Psoas muscle (tissue), 8 donors: ENCODE measurements around the gene TIPRL. TPM values are rescaled to one million over a fixed set of nuclear protein-coding genes. Genes with fewer than 3 reads are reported as not detected.

Experiments used
- ATAC-seq, 4 donors: fragments of 200-7000 bp; cut with Tn5 transposase; one replicate each; pipeline ENCODE4 v1.9.1; 2020; ENCODE audit warnings: moderate library complexity in 3 of 4, mild to moderate bottlenecking in 2 of 4
- DNase-seq, 2 donors: peaks; one replicate each; pipeline ENCODE4 v3.0.0-alpha.2; 2020
- H3K27ac ChIP-seq: fragments of 200-600 bp; one replicate; pipeline ENCODE4 v1.8.0; 2022
- H3K27me3 ChIP-seq, 3 donors: fragments of 200-600 bp in 1 of 3; one replicate each; pipeline versions ENCODE4 v1.6.1 to v1.8.0; 2013 to 2022; ENCODE audit warnings: low read length in 2 of 3, mild to moderate bottlenecking in 2 of 3, moderate library complexity in 1 of 3; ENCODE audit not compliant: insufficient read depth in 3 of 3
- H3K36me3 ChIP-seq, 2 donors: fragments of 200-600 bp in 1 of 2; one replicate each; pipeline versions ENCODE4 v1.6.1 to v1.8.0; 2013 to 2022; ENCODE audit warnings: low read depth in 1 of 2, mild to moderate bottlenecking in 1 of 2, moderate library complexity in 1 of 2; ENCODE audit not compliant: insufficient read depth in 1 of 2
- H3K4me1 ChIP-seq: fragments of 200-600 bp; one replicate; pipeline ENCODE4 v1.8.0; 2022
- H3K4me3 ChIP-seq: fragments of 200-600 bp; one replicate; pipeline ENCODE4 v1.8.0; 2022; ENCODE audit warnings: mild to moderate bottlenecking
- H3K9me3 ChIP-seq: fragments of 200-600 bp; one replicate; pipeline ENCODE4 v1.8.0; 2022
- CTCF ChIP-seq: fragments of 200-600 bp; IDR thresholded peaks from one replicate; pipeline ENCODE4 v1.8.0; 2022; ENCODE audit warnings: antibody characterized with exemption
- WGBS, 3 donors: extraction: QIAGEN DNeasy Blood & Tissue Kit; methylation state at CpG; one replicate each; pipeline versions ENCODE4 v1.1.6 to v1.1.7; 2013; 5-methylcytosine and 5-hydroxymethylcytosine counted together
- intact Hi-C, 2 donors: fragments of 100-400 bp; cut with DNase I; formaldehyde crosslinking; loops; one replicate each; pipeline versions ENCODE4 v1.11.0 to v1.14.2; 2022
- polyA plus RNA-seq, 3 donors: library from polyadenylated mRNA; stranded (reverse); fragments of 200-250 nt; gene quantifications; one replicate each; pipeline ENCODE4 v1.2.3, GENCODE V29; 2013
- total RNA-seq, 4 donors: library from RNA; stranded (reverse); fragmentation: NEBNext Ultra II Directional in 2 of 4; extraction: Animal tissue kit (Norgen Biotek cat#: 25700) in 2 of 4; gene quantifications; one replicate each; pipeline versions ENCODE4 v1.2.1 to v1.2.4, GENCODE V29; 2021 to 2023
- donor health status: healthy with polysubstance abuse.
- donor health status: DM: no; HTN: no; CAD: no; lungs with moderate emphysema.
- donor health status: Bipolar disorder and iron deficiency.
- donor health status: healthy.
- donor health status: DM: yes; HTN: yes; CAD: no.
- donor health status: DM: no; HTN: no; CAD: no.
- donor health status: DM: no; HTN: no; CAD: no.
- donor health status: DM: yes; HTN: yes; CAD: no.

TIPRL gene
- total and polyA plus RNA-seq, 7 donors, result 15.3 to 34.7 (median 30.7) TPM

- H3K27ac ChIP-seq, result no peak overlapping the region
- TF ChIP-seq CTCF, result no peak
- H3K36me3 ChIP-seq, result no peaks in the 10 kb centered on the region
- peaks cover 4% of the 10 kb centered on the region for H3K9me3 ChIP-seq
- intact Hi-C loops, result no loop called here
- no peak overlapping the region for H3K4me3 ChIP-seq
- 50 to 66% (median 53%) methylated on average over 4 of the region's 4 CpGs for WGBS, 3 donors
- no peaks in the 10 kb centered on the region for H3K4me1 ChIP-seq
- peak; percentile 61 to 84 (median 80) for ATAC-seq
- no peaks in the 10 kb centered on the region for H3K27me3 ChIP-seq
- DNase-seq, result no peak
Measured at GRCh38 chr1:168216171-168216570, 37.4 kb downstream of the TIPRL start.

GRCh38 chr1:168217664-168218063 lies 38.9 kb downstream of the TIPRL start:
- no peaks in the 10 kb centered on the region for H3K9me3 ChIP-seq
- no peaks in the 10 kb centered on the region for H3K36me3 ChIP-seq
- no peaks in the 10 kb centered on the region for H3K4me1 ChIP-seq
- H3K4me3 ChIP-seq, result no peak overlapping the region
- no peak overlapping the region for H3K27ac ChIP-seq
- no peak for DNase-seq
- intact Hi-C loops, result no loop called here
- WGBS, 3 donors, result 73 to 93% (median 79%) methylated on average over 4 of the region's 4 CpGs
- no peak for ATAC-seq
- TF ChIP-seq CTCF, result no peak
- H3K27me3 ChIP-seq, result no peaks in the 10 kb centered on the region

- 80 to 83% (median 81%) methylated on average over 4 of the region's 4 CpGs for WGBS, 3 donors
- no peak for ATAC-seq
Measured at GRCh38 chr1:168218658-168219057, 39.9 kb downstream of the TIPRL start.

GRCh38 chr1:168220470-168220871 lies 41.7 kb downstream of the TIPRL start:
- Histone ChIP-seq H3K27ac (no peak overlapping the region), H3K4me1 (no peaks in the 10 kb centered on the region), H3K4me3 (no peak overlapping the region), H3K9me3 (no peaks in the 10 kb centered on the region), H3K36me3 (no peaks in the 10 kb centered on the region), H3K27me3 (no peaks in the 10 kb centered on the region)
- 31 to 46% (median 35%) methylated on average over 6 of the region's 6 CpGs for WGBS, 3 donors
- no peak for TF ChIP-seq CTCF
- ATAC-seq (no peak), DNase-seq (no peak)
- intact Hi-C loops, result no loop called here

More at GRCh38 chr1:168218658-168219057, 39.9 kb downstream of the TIPRL start:
- intact Hi-C loops, result no loop called here
- no peaks in the 10 kb centered on the region for H3K4me1 ChIP-seq
- no peak for TF ChIP-seq CTCF
- no peaks in the 10 kb centered on the region for H3K27me3 ChIP-seq
- H3K4me3 ChIP-seq, result no peak overlapping the region
- DNase-seq, result no peak
- H3K9me3 ChIP-seq, result no peaks in the 10 kb centered on the region
- H3K27ac ChIP-seq, result no peak overlapping the region
- H3K36me3 ChIP-seq, result no peaks in the 10 kb centered on the region

DNA sequence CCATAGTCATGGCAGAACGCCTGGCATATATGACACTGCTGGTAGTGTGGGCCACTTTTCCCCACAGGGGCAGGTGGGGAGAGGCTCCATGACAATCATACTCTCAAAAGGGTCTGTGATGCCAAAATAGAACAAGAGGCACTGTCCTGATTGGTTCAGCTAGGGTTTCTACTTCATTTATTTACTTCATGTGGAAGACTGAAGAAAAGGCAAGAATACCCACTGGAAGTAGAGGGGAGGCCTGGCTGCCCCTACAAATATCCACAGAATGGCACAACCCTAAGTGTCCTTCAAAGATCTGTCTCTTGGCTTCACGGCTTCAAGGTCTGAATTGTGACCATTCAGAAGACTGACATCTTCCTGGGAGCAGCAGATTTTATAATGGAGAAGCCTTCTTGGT lies 42.5 kb downstream of the TIPRL start:
- H3K4me3 ChIP-seq, result no peak overlapping the region
- ATAC-seq (no peak), DNase-seq (no peak)
- 88 to 94% (median 90%) methylated on average over 2 of the region's 2 CpGs for WGBS, 3 donors
- H3K27me3 ChIP-seq, result no peaks in the 10 kb centered on the region
- H3K4me1 ChIP-seq, result no peaks in the 10 kb centered on the region
- intact Hi-C loops, result no loop called here
- H3K36me3 ChIP-seq, result no peaks in the 10 kb centered on the region
- no peak for TF ChIP-seq CTCF
- H3K9me3 ChIP-seq, result no peaks in the 10 kb centered on the region
- H3K27ac ChIP-seq, result no peak overlapping the region
